ENCODE measurements around the gene NR2C2. TPM values are rescaled to one million over a fixed set of nuclear protein-coding genes. Genes with fewer than 3 reads are reported as not detected.

The NR2C2 gene
- total and polyA plus RNA-seq, 9 of the 15 experiments (the other 6 are each of a cell fraction or from before 2014, with no cell fraction given) = 6.1 to 33.0 (median 14.6) TPM

DNA sequence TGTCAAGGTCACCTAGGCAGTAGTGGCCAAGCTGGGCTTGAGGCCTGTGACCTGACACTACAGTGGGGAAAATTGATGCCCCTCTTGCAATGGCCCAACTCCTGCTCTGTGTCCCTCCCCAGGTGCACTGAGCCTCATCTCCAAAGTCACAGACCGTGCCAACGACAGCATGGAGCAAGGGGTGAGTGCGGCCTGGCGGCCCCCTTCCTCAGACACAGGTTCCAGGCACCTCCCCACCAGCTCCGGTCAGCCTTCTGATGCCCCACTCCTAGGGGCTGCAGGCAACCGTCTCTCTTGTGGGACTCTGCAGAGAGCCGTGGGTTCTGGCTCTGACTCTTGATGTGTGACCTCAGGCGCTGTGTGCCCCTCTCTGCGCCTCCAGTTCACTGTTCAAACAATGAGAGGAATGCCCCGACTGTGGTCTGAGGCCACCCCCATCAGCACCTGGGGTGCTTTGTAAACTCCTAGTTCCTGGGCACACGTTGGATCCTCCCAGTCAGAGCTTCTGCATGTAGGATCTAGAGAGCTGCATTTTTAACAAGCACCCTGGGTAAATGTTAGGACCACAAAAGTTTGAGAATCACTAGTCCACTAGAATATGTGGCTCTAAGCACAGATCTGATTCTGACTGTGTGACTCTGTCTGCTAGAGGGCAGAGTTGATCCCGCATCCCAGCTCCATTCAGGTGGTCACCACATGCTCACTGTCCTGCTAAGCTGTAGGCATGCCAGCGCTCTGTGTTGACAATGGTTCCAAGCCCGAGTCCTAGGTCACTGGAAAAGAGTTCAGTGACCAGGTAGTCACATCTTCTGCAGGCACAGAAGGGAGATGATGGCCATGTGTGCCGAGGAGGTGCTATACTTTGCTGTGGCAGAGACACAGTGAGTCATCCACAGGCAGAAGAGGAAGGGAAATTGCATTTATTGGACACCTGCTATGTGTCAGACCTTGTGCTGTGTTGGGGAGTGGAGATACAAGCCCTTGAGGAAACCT, 46.2 kb upstream of the NR2C2 start:
- DNase-seq (ENCODE audit: extremely low read depth in 1 of 4, low spot score in 3 of 4) = no peak
- no peak overlapping the region for H3K4me2 ChIP-seq (ENCODE audit: insufficient read depth, low read length)
- H3K27me3 ChIP-seq (ENCODE audit: control insufficient read depth in 2 of 2, insufficient read depth in 2 of 2, low read length in 2 of 2) = peaks cover 20 to 66% of the 10 kb centered on the region in 2 experiments; a peak in 4 of 5 replicates
- no TSS peak for BruUV-seq (replicated peaks)
- ATAC-seq = peak; percentile 28; the same call in 1 of the 3 replicates
- no peaks in the 10 kb centered on the region for H3K9me1 ChIP-seq (ENCODE audit: control insufficient read depth, insufficient read depth, low read length)
- H3K9ac ChIP-seq (ENCODE audit: insufficient read depth in 1 of 2, low read depth in 2 of 2, low read length in 2 of 2) = no peak overlapping the region
- no peak overlapping the region for H3K4me3 ChIP-seq
- peaks cover 4% of the 10 kb centered on the region; the same call in 1 of the 2 replicates for H3K9me3 ChIP-seq (replicated peaks; ENCODE audit: control insufficient read depth, insufficient read depth, low read depth, low read length)
- no peak overlapping the region for H2AFZ ChIP-seq (ENCODE audit: low read depth, low read length)
- FAIRE-seq = peak; percentile 11
- H3K79me2 ChIP-seq (ENCODE audit: control insufficient read depth, insufficient read depth, low read length) = no peaks in the 10 kb centered on the region
- WGBS (ENCODE audit: insufficient coverage, low coverage, missing lambda C conversion rate) = 1% methylated on average over 15 of the region's 15 CpGs
- peaks cover 7% of the 10 kb centered on the region; the same call in 1 of the 2 replicates for H4K20me1 ChIP-seq (replicated peaks; ENCODE audit: control insufficient read depth, insufficient read depth, low read length)
- in situ Hi-C loops (cut with MboI) = loop anchor here (25.0 kb wide), 2 partner anchors 389 to 1239 kb away; no protein-coding TSS in a partner anchor
- H3K4me1 ChIP-seq (replicated peaks in 1 of 2; ENCODE audit: control insufficient read depth in 2 of 2, insufficient read depth in 2 of 2, low read length in 2 of 2) = no peaks in the 10 kb centered on the region
- no peak for TF ChIP-seq HMG20B (CRISPR knock-in tag; IDR thresholded peaks at IDR 0.05)
- TF ChIP-seq NFXL1 (CRISPR knock-in tag; IDR thresholded peaks at IDR 0.05) = no peak
- no peak for TF ChIP-seq ZBTB12 (CRISPR knock-in tag; IDR thresholded peaks at IDR 0.05)
- TF ChIP-seq BACH1 (tag; IDR thresholded peaks at IDR 0.05) = no peak
- TF ChIP-seq ZNF23 (CRISPR knock-in tag; IDR thresholded peaks at IDR 0.05) = no peak
- no peak for TF ChIP-seq ZKSCAN8 (CRISPR knock-in tag; IDR thresholded peaks at IDR 0.05)
- TF ChIP-seq ZNF133 (CRISPR knock-in tag; IDR thresholded peaks at IDR 0.05) = no peak
- TF ChIP-seq ZZZ3 (IDR thresholded peaks at IDR 0.05) = no peak
- TF ChIP-seq ZNF311 (CRISPR knock-in tag; IDR thresholded peaks at IDR 0.05) = no peak
- no peak for TF ChIP-seq RBBP5 (IDR thresholded peaks at IDR 0.05; ENCODE audit: borderline replicate concordance, insufficient read depth, low read length, poor library complexity, severe bottlenecking)
- TF ChIP-seq XRCC4 (IDR thresholded peaks at IDR 0.05; ENCODE audit: extremely low read depth, insufficient read depth, insufficient read length) = no peak
- TF ChIP-seq KAT7 (CRISPR knock-in tag; IDR thresholded peaks at IDR 0.05; ENCODE audit: borderline replicate concordance) = no peak
- no peak for TF ChIP-seq E2F3 (CRISPR knock-in tag; IDR thresholded peaks at IDR 0.05)
- TF ChIP-seq BHLHE40 (IDR thresholded peaks at IDR 0.05; ENCODE audit: low read length) = no peak
- TF ChIP-seq ZC3H11A (IDR thresholded peaks at IDR 0.05; ENCODE audit: low read depth, low read length) = no peak
- intact Hi-C loops (cut with micrococcal nuclease) = no loop called here
- ChIA-PET POLR2A (interaction anchor here (0.6 kb wide), 2 partner anchors 200 to 1654 kb away, joined by 3 read pairs; no protein-coding TSS in a partner anchor), CTCF (ENCODE audit: low intra/inter-chr PET ratio) (no interaction called here)
- H3K36me3 ChIP-seq (ENCODE audit: control insufficient read depth, insufficient read depth, low read length) = no peaks in the 10 kb centered on the region
- H3K27ac ChIP-seq (ENCODE audit: extremely low read depth, low read depth, low read length) = no peak overlapping the region
